AG04450 (cell line): ENCODE data around the gene SLCO3A1. TPM values are rescaled to one million over a fixed set of nuclear protein-coding genes. Genes with fewer than 3 reads are reported as not detected.
A peak's percentile ranks its signal among the peaks of the same experiment; 100 is the strongest.

Source experiments
- CTCF ChIA-PET: fragments of 300-600, 350-600 bp; formaldehyde crosslinking; extraction: SDS; loops from one replicate; lab custom pipeline; 2022; ENCODE audit warnings: antibody characterized with exemption, inconsistent platforms; lab: Charles Lee
- POLR2A ChIA-PET: fragments of 350-600 bp; formaldehyde crosslinking; extraction: SDS; loops from one replicate; lab custom pipeline; 2021; ENCODE audit warnings: antibody characterized with exemption, inconsistent platforms; lab: Yijun Ruan, JAX
- DNase-seq: peaks from one replicate; pipeline ENCODE4 v3.0.0-alpha.2; 2011; ENCODE audit warnings: low read depth, low spot score
- H3K27ac ChIP-seq: one replicate; pipeline ENCODE4 v1.5.1; 2012; ENCODE audit warnings: low read depth, low read length, control low read depth
- H3K27me3 ChIP-seq: one replicate; pipeline ENCODE4 v1.6.0; 2012; ENCODE audit warnings: low read length; ENCODE audit not compliant: control insufficient read depth, insufficient read depth
- H3K4me3 ChIP-seq: 2 replicates; pipeline ENCODE4 v1.5.1; 2011; ENCODE audit warnings: mild to moderate bottlenecking, low read depth, low read length, control low read depth
- H3K9me3 ChIP-seq: 2 replicates; pipeline ENCODE4 v1.5.1; 2012; ENCODE audit warnings: low read length; ENCODE audit not compliant: control insufficient read depth, insufficient read depth
- CTCF ChIP-seq: IDR thresholded peaks from 2 replicates; pipeline ENCODE4 v1.5.1; 2011; ENCODE audit warnings: low read depth, low read length, control low read depth, inconsistent platforms
- polyA plus RNA-seq: library from polyadenylated mRNA; depleted of rRNA; stranded (reverse); fragments of >200 nt; gene quantifications from 2 replicates; pipeline ENCODE4 v1.2.3, GENCODE V29; 2011

SLCO3A1 gene
- polyA plus RNA-seq, 1 experiment: 7.6 TPM

- Histone ChIP-seq H3K27ac (no peak overlapping the region), H3K4me3 (no peak overlapping the region), H3K27me3 (no peaks in the 10 kb centered on the region), H3K9me3 (no peaks in the 10 kb centered on the region)
- no peak for DNase-seq
- TF ChIP-seq CTCF: peak; percentile 35; the same call in 1 of the 2 replicates
- CTCF ChIA-PET: interaction anchor here (0.5 to 7.8 kb wide), 9 partner anchors 9 to 776 kb away, joined by 3 to 110 read pairs (median 11); partner anchors contain the start of gene SLCO3A1
- POLR2A ChIA-PET: no interaction called here
Observed at GRCh38 chr15:92079047-92079446, 225.5 kb downstream of the SLCO3A1 start.

GRCh38 chr15:92079647-92080255 is 226.2 kb downstream of the SLCO3A1 start:
- DNase-seq: no peak
- ChIA-PET POLR2A (no interaction called here), CTCF (interaction anchor here (0.5 to 7.8 kb wide), 8 partner anchors 10 to 1669 kb away, joined by 3 to 110 read pairs (median 4); no protein-coding TSS in a partner anchor)
- no peak overlapping the region for H3K4me3 ChIP-seq
- H3K27ac ChIP-seq: peak overlapping the region; percentile 2
- no peaks in the 10 kb centered on the region for H3K9me3 ChIP-seq
- TF ChIP-seq CTCF: no peak
- H3K27me3 ChIP-seq: no peaks in the 10 kb centered on the region

- peak; percentile 88 for TF ChIP-seq CTCF
- Histone ChIP-seq H3K27ac (no peak overlapping the region), H3K27me3 (no peaks in the 10 kb centered on the region), H3K9me3 (no peaks in the 10 kb centered on the region), H3K4me3 (no peak overlapping the region)
- peak; percentile 47 for DNase-seq
- CTCF ChIA-PET: interaction anchor here (0.5 to 4.6 kb wide), 20 partner anchors 8 to 784 kb away, joined by 3 to 31 read pairs (median 4); partner anchors contain the start of gene SLCO3A1
- POLR2A ChIA-PET: interaction anchor here (0.6 kb wide), 1 partner anchor 113 kb away, joined by 3 read pairs; no protein-coding TSS in a partner anchor
Observed at GRCh38 chr15:92082006-92082843, 228.7 kb downstream of the SLCO3A1 start.

- POLR2A ChIA-PET: interaction anchor here (0.6 kb wide), 1 partner anchor 114 kb away, joined by 3 read pairs; no protein-coding TSS in a partner anchor
- no peak overlapping the region for H3K27ac ChIP-seq
- CTCF ChIA-PET: interaction anchor here (1.1 to 4.6 kb wide), 15 partner anchors 10 to 785 kb away, joined by 3 to 31 read pairs (median 5); partner anchors contain the start of gene SLCO3A1
- H3K9me3 ChIP-seq: no peaks in the 10 kb centered on the region
- H3K4me3 ChIP-seq: no peak overlapping the region
- H3K27me3 ChIP-seq: no peaks in the 10 kb centered on the region
- TF ChIP-seq CTCF: no peak
- DNase-seq: no peak
Observed at GRCh38 chr15:92083190-92083589, 229.7 kb downstream of the SLCO3A1 start.
